ENCODE data around the gene DBN1. TPM values are rescaled to one million over a fixed set of nuclear protein-coding genes. Genes with fewer than 3 reads are reported as not detected.
A peak's percentile ranks its signal among the peaks of the same experiment; 100 is the strongest.

The DBN1 gene
- total and polyA plus RNA-seq, 7 experiments from 2014 or later, result 0.64 to 8.8 (median 2.2) TPM

GRCh38 chr5:177507165-177507564 is 33.7 kb upstream of the DBN1 start:
- peaks cover 6 to 11% (median 7%) of the 10 kb centered on the region in 5 donors for H3K36me3 Mint-ChIP-seq
- peaks cover 0 to 16% (median 0%) of the 10 kb centered on the region in 3 experiments for H3K36me3 ChIP-seq (ENCODE audit: control insufficient read depth in 2 of 3, insufficient read depth in 3 of 3, low read length in 3 of 3)
- CTCF ChIA-PET, result no interaction called here
- POLR2A ChIA-PET, result interaction anchor here (0.6 kb wide), 1 partner anchor 15 kb away, joined by 3 read pairs; no protein-coding TSS in a partner anchor
- H3K27ac ChIP-seq (ENCODE audit: low read depth, low read length), result no peak overlapping the region
- H3K4me3 ChIP-seq (ENCODE audit: low read length), result no peak overlapping the region
- DNase-seq (no peak), ATAC-seq (no peak)
- no peaks in the 10 kb centered on the region for H3K27me3 ChIP-seq (ENCODE audit: control insufficient read depth in 2 of 2, insufficient read depth in 2 of 2, low read length in 2 of 2)
- H3K9me3 Mint-ChIP-seq, result peaks cover 0 to 2% (median 0%) of the 10 kb centered on the region in 11 donors
- H3K27me3 Mint-ChIP-seq, result no peaks in the 10 kb centered on the region
- H3K4me3 Mint-ChIP-seq, result no peak overlapping the region
- no peak overlapping the region for H3K27ac Mint-ChIP-seq
- peaks cover 2 to 29% (median 7%) of the 10 kb centered on the region in 7 donors for H3K4me1 Mint-ChIP-seq
- H3K9me3 ChIP-seq (ENCODE audit: control insufficient read depth in 2 of 3, low read length in 3 of 3), result no peaks in the 10 kb centered on the region
- H3K4me1 ChIP-seq (ENCODE audit: control insufficient read depth in 2 of 2, insufficient read depth in 2 of 2, low read length in 2 of 2), result no peaks in the 10 kb centered on the region
- intact Hi-C loops (cut with micrococcal nuclease), result no loop called here

- no peaks in the 10 kb centered on the region for H3K36me3 ChIP-seq (ENCODE audit: control insufficient read depth in 2 of 3, insufficient read depth in 3 of 3, low read length in 3 of 3)
- Mint-ChIP-seq H3K4me1 (peaks cover 6 to 28% (median 11%) of the 10 kb centered on the region in 7 donors), H3K9me3 (peaks cover 0 to 3% (median 0%) of the 10 kb centered on the region in 11 donors), H3K27me3 (peaks cover 0 to 5% (median 0%) of the 10 kb centered on the region in 5 donors), H3K27ac (no peak overlapping the region), H3K4me3 (no peak overlapping the region), H3K36me3 (no peaks in the 10 kb centered on the region)
- H3K9me3 ChIP-seq (ENCODE audit: control insufficient read depth in 2 of 3, low read length in 3 of 3), result no peaks in the 10 kb centered on the region
- intact Hi-C loops (cut with micrococcal nuclease), result no loop called here
- no peaks in the 10 kb centered on the region for H3K4me1 ChIP-seq (ENCODE audit: control insufficient read depth in 2 of 2, insufficient read depth in 2 of 2, low read length in 2 of 2)
- ChIA-PET POLR2A (interaction anchor here (0.6 kb wide), 1 partner anchor 858 kb away, joined by 3 read pairs; no protein-coding TSS in a partner anchor), CTCF (interaction anchor here (0.7 kb wide), 1 partner anchor 28 kb away, joined by 6 read pairs; no protein-coding TSS in a partner anchor)
- no peak overlapping the region for H3K27ac ChIP-seq (ENCODE audit: low read depth, low read length)
- DNase-seq (no peak), ATAC-seq (no peak)
- H3K4me3 ChIP-seq (ENCODE audit: low read length), result no peak overlapping the region
- no peaks in the 10 kb centered on the region for H3K27me3 ChIP-seq (ENCODE audit: control insufficient read depth in 2 of 2, insufficient read depth in 2 of 2, low read length in 2 of 2)
Measured at GRCh38 chr5:177505075-177505474, 31.6 kb upstream of the DBN1 start.

- Mint-ChIP-seq H3K4me1 (peaks cover 4 to 26% (median 11%) of the 10 kb centered on the region in 7 donors), H3K27ac (no peak overlapping the region), H3K4me3 (no peak overlapping the region), H3K36me3 (no peaks in the 10 kb centered on the region), H3K27me3 (peaks cover 0 to 12% (median 0%) of the 10 kb centered on the region in 5 donors), H3K9me3 (peaks cover 0 to 3% (median 0%) of the 10 kb centered on the region in 11 donors)
- Histone ChIP-seq H3K27ac (ENCODE audit: low read depth, low read length) (no peak overlapping the region), H3K4me1 (ENCODE audit: control insufficient read depth in 2 of 2, insufficient read depth in 2 of 2, low read length in 2 of 2) (no peaks in the 10 kb centered on the region), H3K27me3 (ENCODE audit: control insufficient read depth in 2 of 2, insufficient read depth in 2 of 2, low read length in 2 of 2) (no peaks in the 10 kb centered on the region), H3K9me3 (ENCODE audit: control insufficient read depth in 2 of 3, low read length in 3 of 3) (no peaks in the 10 kb centered on the region), H3K36me3 (ENCODE audit: control insufficient read depth in 2 of 3, insufficient read depth in 3 of 3, low read length in 3 of 3) (no peaks in the 10 kb centered on the region), H3K4me3 (ENCODE audit: low read length) (no peak overlapping the region)
- CTCF ChIA-PET, result interaction anchor here (0.9 to 7.1 kb wide), 3 partner anchors 33 to 135 kb away, joined by 3 to 77 read pairs (median 3); no protein-coding TSS in a partner anchor
- intact Hi-C loops (cut with micrococcal nuclease), result no loop called here
- DNase-seq (no peak), ATAC-seq (no peak)
- POLR2A ChIA-PET, result interaction anchor here (0.6 kb wide), 1 partner anchor 857 kb away, joined by 3 read pairs; no protein-coding TSS in a partner anchor
Measured at GRCh38 chr5:177504086-177505056, 30.9 kb upstream of the DBN1 start.

- Histone ChIP-seq H3K4me3 (ENCODE audit: low read length) (no peak overlapping the region), H3K27me3 (ENCODE audit: control insufficient read depth in 2 of 2, insufficient read depth in 2 of 2, low read length in 2 of 2) (no peaks in the 10 kb centered on the region), H3K4me1 (ENCODE audit: control insufficient read depth in 2 of 2, insufficient read depth in 2 of 2, low read length in 2 of 2) (peaks cover 0 to under 1% of the 10 kb centered on the region in 2 donors), H3K36me3 (ENCODE audit: control insufficient read depth in 2 of 3, insufficient read depth in 3 of 3, low read length in 3 of 3) (no peaks in the 10 kb centered on the region), H3K27ac (ENCODE audit: low read depth, low read length) (no peak overlapping the region), H3K9me3 (ENCODE audit: control insufficient read depth in 2 of 3, low read length in 3 of 3) (no peaks in the 10 kb centered on the region)
- Mint-ChIP-seq H3K27me3 (peaks cover 0 to 17% (median 0%) of the 10 kb centered on the region in 5 donors), H3K4me1 (peaks cover 9 to 25% (median 16%) of the 10 kb centered on the region in 7 donors), H3K9me3 (peaks cover 0 to 3% (median 0%) of the 10 kb centered on the region in 11 donors), H3K27ac (no peak overlapping the region), H3K4me3 (no peak overlapping the region), H3K36me3 (no peaks in the 10 kb centered on the region)
- POLR2A ChIA-PET, result no interaction called here
- intact Hi-C loops (cut with micrococcal nuclease), result no loop called here
- CTCF ChIA-PET, result interaction anchor here (0.6 to 7.1 kb wide), 6 partner anchors 34 to 194 kb away, joined by 3 to 77 read pairs (median 4); no protein-coding TSS in a partner anchor
- ATAC-seq (no peak), DNase-seq (no peak)
Measured at GRCh38 chr5:177503351-177504085, 30.1 kb upstream of the DBN1 start.

GRCh38 chr5:177502886-177503285 is 29.5 kb upstream of the DBN1 start:
- H3K9me3 ChIP-seq (ENCODE audit: control insufficient read depth in 2 of 3, low read length in 3 of 3), result no peaks in the 10 kb centered on the region
- no peak overlapping the region for H3K4me3 ChIP-seq (ENCODE audit: low read length)
- intact Hi-C loops (cut with micrococcal nuclease), result no loop called here
- Mint-ChIP-seq H3K4me3 (no peak overlapping the region), H3K27ac (peak overlapping the region in 1 of 9 donors; percentile 10), H3K4me1 (peaks cover 14 to 29% (median 20%) of the 10 kb centered on the region in 7 donors), H3K27me3 (peaks cover 0 to 21% (median 0%) of the 10 kb centered on the region in 5 donors), H3K36me3 (no peaks in the 10 kb centered on the region), H3K9me3 (peaks cover 0 to 3% (median 0%) of the 10 kb centered on the region in 11 donors)
- peaks cover 6 to 7% of the 10 kb centered on the region in 2 donors for H3K4me1 ChIP-seq (ENCODE audit: control insufficient read depth in 2 of 2, insufficient read depth in 2 of 2, low read length in 2 of 2)
- H3K27ac ChIP-seq (ENCODE audit: low read depth, low read length), result no peak overlapping the region
- H3K27me3 ChIP-seq (ENCODE audit: control insufficient read depth in 2 of 2, insufficient read depth in 2 of 2, low read length in 2 of 2), result no peaks in the 10 kb centered on the region
- ATAC-seq (no peak), DNase-seq (no peak)
- POLR2A ChIA-PET, result no interaction called here
- CTCF ChIA-PET, result interaction anchor here (0.6 to 7.1 kb wide), 9 partner anchors 8 to 193 kb away, joined by 3 to 77 read pairs (median 4); no protein-coding TSS in a partner anchor
- H3K36me3 ChIP-seq (ENCODE audit: control insufficient read depth in 2 of 3, insufficient read depth in 3 of 3, low read length in 3 of 3), result no peaks in the 10 kb centered on the region

Data from naive thymus-derived CD4-positive, alpha-beta T cell (primary cell).